OCI-LY1 (cell line): ENCODE data around the gene CDH23.

ENCODE experiments used
- H2AFZ ChIP-seq: fragments of 200-600 bp; sonication (generic), shearing (Covaris generic); 2 replicates; pipeline ENCODE4 v1.6.0; 2014; ENCODE audit warnings: antibody characterized with exemption, mild to moderate bottlenecking, low read length
- H3F3A ChIP-seq: fragments of 200-600 bp; sonication (generic), shearing (Covaris generic); 2 replicates; pipeline ENCODE4 v1.6.0; 2014; ENCODE audit warnings: mild to moderate bottlenecking, antibody characterized with exemption, low read length, moderate library complexity; ENCODE audit not compliant: insufficient read depth
- H3K27ac ChIP-seq: fragments of 200-600 bp; sonication (generic); 2 replicates; pipeline ENCODE4 v1.5.1; 2014; ENCODE audit warnings: low read length, mixed run types, mild to moderate bottlenecking, low read depth; ENCODE audit not compliant: poor library complexity, severe bottlenecking
- H3K27me3 ChIP-seq: fragments of 200-600 bp; sonication (generic); 2 replicates; pipeline ENCODE4 v1.6.0; 2014; ENCODE audit warnings: antibody characterized with exemption, mild to moderate bottlenecking, low read length, moderate library complexity; ENCODE audit not compliant: insufficient read depth
- H3K36me3 ChIP-seq: fragments of 200-600 bp; sonication (generic); 2 replicates; pipeline ENCODE4 v1.6.1; 2014; ENCODE audit warnings: mild to moderate bottlenecking, antibody characterized with exemption, low read length, moderate library complexity, mixed read lengths; ENCODE audit not compliant: insufficient read depth
- H3K4me1 ChIP-seq: fragments of 200-600 bp; sonication (generic); 2 replicates; pipeline ENCODE4 v1.5.1; 2014; ENCODE audit warnings: mild to moderate bottlenecking, low read length, moderate library complexity; ENCODE audit not compliant: insufficient read depth, severe bottlenecking
- H3K4me2 ChIP-seq: fragments of 200-600 bp; sonication (generic), shearing (Covaris generic); 2 replicates; pipeline ENCODE4 v1.6.1; 2014; ENCODE audit warnings: low read length
- H3K4me3 ChIP-seq: fragments of 200-600 bp; sonication (generic); 2 replicates; pipeline ENCODE4 v1.5.1; 2014; ENCODE audit warnings: low read length, low read depth, mild to moderate bottlenecking, mixed read lengths; ENCODE audit not compliant: poor library complexity, severe bottlenecking
- H3K79me2 ChIP-seq: fragments of 200-600 bp; shearing (Covaris generic); 2 replicates; pipeline ENCODE4 v1.6.1; 2016; ENCODE audit warnings: mixed run types, low read length, mixed read lengths; ENCODE audit not compliant: insufficient read depth
- H3K9ac ChIP-seq: fragments of 200-600 bp; sonication (generic), shearing (Covaris generic); 2 replicates; pipeline ENCODE4 v1.6.1; 2014; ENCODE audit warnings: mild to moderate bottlenecking, low read length, mixed read lengths
- H3K9me2 ChIP-seq: fragments of 200-600 bp; sonication (generic), shearing (Covaris generic); 2 replicates; pipeline ENCODE4 v1.6.1; 2014; ENCODE audit warnings: low read depth, mild to moderate bottlenecking, low read length, mixed read lengths
- H3K9me3 ChIP-seq: fragments of 200-600 bp; shearing (Covaris generic); 2 replicates; pipeline ENCODE4 v1.6.1; 2014; ENCODE audit warnings: low read length, mixed read lengths
- H4K20me1 ChIP-seq: fragments of 200-600 bp; sonication (generic), shearing (Covaris generic); 2 replicates; pipeline ENCODE4 v1.6.0; 2016; ENCODE audit warnings: mild to moderate bottlenecking, low read length; ENCODE audit not compliant: insufficient read depth
- CTCF ChIP-seq: fragments of 200-600 bp; sonication (generic), shearing (Covaris generic); IDR thresholded peaks from 2 replicates; pipeline ENCODE4 v1.5.1; 2017; ENCODE audit warnings: mild to moderate bottlenecking, antibody characterized with exemption, low read length, moderate library complexity, mixed read lengths
- EZH2 ChIP-seq: fragments of 200-600 bp; sonication (generic), shearing (Covaris generic); IDR thresholded peaks from 2 replicates; pipeline ENCODE4 v1.8.0; 2017; ENCODE audit warnings: borderline replicate concordance, mixed run types, mild to moderate bottlenecking, antibody characterized with exemption, low read length, moderate library complexity, mixed read lengths

The CDH23 gene

GRCh38 chr10:71656220-71656619 lies 259.5 kb downstream of the CDH23 start:
- no peak overlapping the region for H3K9ac ChIP-seq

GRCh38 chr10:71657604-71658466 lies 261.1 kb downstream of the CDH23 start:
- H3K4me3 ChIP-seq: no peak overlapping the region
- no peaks in the 10 kb centered on the region for H3K36me3 ChIP-seq
- no peak overlapping the region for H3K4me2 ChIP-seq
- no peak overlapping the region for H3K27ac ChIP-seq
- no peak overlapping the region for H3K9ac ChIP-seq
- H3K9me2 ChIP-seq: no peaks in the 10 kb centered on the region
- H3K4me1 ChIP-seq: no peaks in the 10 kb centered on the region
- H3F3A ChIP-seq: 0 out of 2 replicates have a peak, but pooled peaks cover 2% of the 10 kb centered on the region
- no peak for TF ChIP-seq CTCF
- no peak for TF ChIP-seq EZH2
- no peaks in the 10 kb centered on the region for H3K79me2 ChIP-seq
- H2AFZ ChIP-seq: no peak overlapping the region
- no peaks in the 10 kb centered on the region for H4K20me1 ChIP-seq
- H3K9me3 ChIP-seq: no peaks in the 10 kb centered on the region
- no peaks in the 10 kb centered on the region; the same call in 1 of the 2 replicates for H3K27me3 ChIP-seq

More at GRCh38 chr10:71656220-71656619, 259.5 kb downstream of the CDH23 start:
- H3K79me2 ChIP-seq: no peaks in the 10 kb centered on the region
- no peaks in the 10 kb centered on the region for H4K20me1 ChIP-seq
- no peaks in the 10 kb centered on the region for H3K9me2 ChIP-seq
- H3K27ac ChIP-seq: no peak overlapping the region
- no peaks in the 10 kb centered on the region for H3K4me1 ChIP-seq
- H2AFZ ChIP-seq: no peak overlapping the region
- no peaks in the 10 kb centered on the region; the same call in 1 of the 2 replicates for H3K27me3 ChIP-seq
- no peak overlapping the region for H3K4me2 ChIP-seq
- no peak overlapping the region for H3K4me3 ChIP-seq
- TF ChIP-seq CTCF: no peak
- no peak for TF ChIP-seq EZH2
- H3K36me3 ChIP-seq: no peaks in the 10 kb centered on the region
- H3F3A ChIP-seq: 0 out of 2 replicates have a peak, but pooled peaks cover 2% of the 10 kb centered on the region
- H3K9me3 ChIP-seq: no peaks in the 10 kb centered on the region

DNA sequence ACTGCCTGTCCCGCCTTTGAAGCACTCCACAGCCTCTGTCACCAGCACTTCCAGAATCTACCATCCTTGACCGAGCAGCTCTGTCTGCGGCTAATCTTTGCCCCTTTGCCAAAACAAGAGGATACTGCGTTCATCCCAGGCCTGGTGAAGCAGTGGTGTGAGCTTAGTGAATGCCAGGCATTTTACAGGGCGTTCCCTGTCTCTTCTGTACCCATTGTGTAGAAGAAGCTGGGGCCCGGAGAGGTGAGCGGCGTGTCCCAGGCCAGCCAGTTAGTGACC lies 261.7 kb downstream of the CDH23 start:
- Histone ChIP-seq H2AFZ (no peak overlapping the region), H3K4me3 (no peak overlapping the region), H3F3A (0 out of 2 replicates have a peak, but pooled peaks cover 2% of the 10 kb centered on the region), H4K20me1 (no peaks in the 10 kb centered on the region), H3K9me3 (no peaks in the 10 kb centered on the region), H3K27me3 (no peaks in the 10 kb centered on the region; the same call in 1 of the 2 replicates), H3K9ac (no peak overlapping the region), H3K9me2 (no peaks in the 10 kb centered on the region), H3K79me2 (no peaks in the 10 kb centered on the region), H3K36me3 (no peaks in the 10 kb centered on the region), H3K4me1 (no peaks in the 10 kb centered on the region), H3K27ac (no peak overlapping the region), H3K4me2 (no peak overlapping the region)
- no peak for TF ChIP-seq CTCF
- no peak for TF ChIP-seq EZH2
